ENCODE measurements around the gene NONO.

DNA sequence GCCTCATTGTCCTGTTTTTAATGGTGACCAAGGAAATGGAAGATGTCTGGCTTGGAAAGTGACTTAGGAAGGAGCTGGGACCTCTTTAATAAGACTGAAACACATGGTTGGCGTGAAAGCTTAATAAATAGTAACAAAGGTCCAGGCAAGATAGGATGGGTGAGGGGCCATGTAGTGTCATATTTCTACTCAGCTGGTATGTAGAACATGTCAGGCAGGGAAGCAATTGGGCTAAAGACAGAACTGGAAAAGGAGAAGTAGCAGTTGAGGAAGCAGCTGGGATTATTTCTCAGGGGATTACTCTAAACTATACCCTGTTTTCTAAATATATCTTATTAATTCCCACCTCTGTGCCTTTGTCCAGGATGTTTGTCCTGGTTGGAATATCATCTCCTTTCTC, 36.7 kb downstream of the NONO start:
- TF ChIP-seq, protein P1, sequence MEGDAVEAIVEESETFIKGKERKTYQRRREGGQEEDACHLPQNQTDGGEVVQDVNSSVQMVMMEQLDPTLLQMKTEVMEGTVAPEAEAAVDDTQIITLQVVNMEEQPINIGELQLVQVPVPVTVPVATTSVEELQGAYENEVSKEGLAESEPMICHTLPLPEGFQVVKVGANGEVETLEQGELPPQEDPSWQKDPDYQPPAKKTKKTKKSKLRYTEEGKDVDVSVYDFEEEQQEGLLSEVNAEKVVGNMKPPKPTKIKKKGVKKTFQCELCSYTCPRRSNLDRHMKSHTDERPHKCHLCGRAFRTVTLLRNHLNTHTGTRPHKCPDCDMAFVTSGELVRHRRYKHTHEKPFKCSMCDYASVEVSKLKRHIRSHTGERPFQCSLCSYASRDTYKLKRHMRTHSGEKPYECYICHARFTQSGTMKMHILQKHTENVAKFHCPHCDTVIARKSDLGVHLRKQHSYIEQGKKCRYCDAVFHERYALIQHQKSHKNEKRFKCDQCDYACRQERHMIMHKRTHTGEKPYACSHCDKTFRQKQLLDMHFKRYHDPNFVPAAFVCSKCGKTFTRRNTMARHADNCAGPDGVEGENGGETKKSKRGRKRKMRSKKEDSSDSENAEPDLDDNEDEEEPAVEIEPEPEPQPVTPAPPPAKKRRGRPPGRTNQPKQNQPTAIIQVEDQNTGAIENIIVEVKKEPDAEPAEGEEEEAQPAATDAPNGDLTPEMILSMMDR (conservative IDR thresholded peaks at IDR 0.05; ENCODE audit: low read depth, low read length) = no peak
- TF ChIP-seq EZH2 (IDR thresholded peaks at IDR 0.05; ENCODE audit: low read length, unreplicated experiment) = no peak
- no peak for TF ChIP-seq EZH2phosphoT487 (IDR thresholded peaks at IDR 0.05; ENCODE audit: borderline replicate concordance, low read length)

Measured in PC-3 (cell line).